Keratinocyte (primary cell): ENCODE data around the gene EPHB2.
A peak's percentile ranks its signal among the peaks of the same experiment; 100 is the strongest.

Experiments used
- EZH2 ChIP-seq: IDR thresholded peaks from one replicate; pipeline ENCODE4 v1.6.1; 2012; ENCODE audit warnings: inconsistent platforms, mild to moderate bottlenecking, low read length, moderate library complexity
- TF ChIP-seq, protein P1 (sequence below), 3 experiments: IDR thresholded peaks in 1 of 3; conservative IDR thresholded peaks in 1 of 3; optimal IDR thresholded peaks in 1 of 3; 2 replicates in 2 of 3; 3 replicates in 1 of 3; pipeline versions ENCODE3 to v1.5.1; 2011; ENCODE audit warnings: low read length in 3 of 3, mild to moderate bottlenecking in 3 of 3, moderate library complexity in 2 of 3, control low read depth in 1 of 3, inconsistent platforms in 1 of 3; ENCODE audit not compliant: insufficient read depth in 2 of 3; ENCODE audit errors: extremely low read depth in 1 of 3

DNA sequence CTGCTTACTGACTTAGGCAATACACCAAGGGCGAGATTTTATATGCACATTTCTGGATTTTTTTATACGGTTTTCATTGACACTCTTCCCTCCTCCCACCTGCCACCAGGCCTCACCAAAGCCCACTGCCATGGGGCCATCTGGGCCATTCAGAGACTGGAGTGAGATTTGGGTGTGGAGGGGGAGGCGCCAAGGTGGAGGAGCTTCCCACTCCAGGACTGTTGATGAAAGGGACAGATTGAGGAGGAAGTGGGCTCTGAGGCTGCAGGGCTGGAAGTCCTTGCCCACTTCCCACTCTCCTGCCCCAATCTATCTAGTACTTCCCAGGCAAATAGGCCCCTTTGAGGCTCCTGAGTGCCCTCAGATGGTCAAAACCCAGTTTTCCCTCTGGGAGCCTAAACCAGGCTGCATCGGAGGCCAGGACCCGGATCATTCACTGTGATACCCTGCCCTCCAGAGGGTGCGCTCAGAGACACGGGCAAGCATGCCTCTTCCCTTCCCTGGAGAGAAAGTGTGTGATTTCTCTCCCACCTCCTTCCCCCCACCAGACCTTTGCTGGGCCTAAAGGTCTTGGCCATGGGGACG is 204.1 kb downstream of the EPHB2 start:
- no peak for TF ChIP-seq EZH2
- TF ChIP-seq, protein P1, sequence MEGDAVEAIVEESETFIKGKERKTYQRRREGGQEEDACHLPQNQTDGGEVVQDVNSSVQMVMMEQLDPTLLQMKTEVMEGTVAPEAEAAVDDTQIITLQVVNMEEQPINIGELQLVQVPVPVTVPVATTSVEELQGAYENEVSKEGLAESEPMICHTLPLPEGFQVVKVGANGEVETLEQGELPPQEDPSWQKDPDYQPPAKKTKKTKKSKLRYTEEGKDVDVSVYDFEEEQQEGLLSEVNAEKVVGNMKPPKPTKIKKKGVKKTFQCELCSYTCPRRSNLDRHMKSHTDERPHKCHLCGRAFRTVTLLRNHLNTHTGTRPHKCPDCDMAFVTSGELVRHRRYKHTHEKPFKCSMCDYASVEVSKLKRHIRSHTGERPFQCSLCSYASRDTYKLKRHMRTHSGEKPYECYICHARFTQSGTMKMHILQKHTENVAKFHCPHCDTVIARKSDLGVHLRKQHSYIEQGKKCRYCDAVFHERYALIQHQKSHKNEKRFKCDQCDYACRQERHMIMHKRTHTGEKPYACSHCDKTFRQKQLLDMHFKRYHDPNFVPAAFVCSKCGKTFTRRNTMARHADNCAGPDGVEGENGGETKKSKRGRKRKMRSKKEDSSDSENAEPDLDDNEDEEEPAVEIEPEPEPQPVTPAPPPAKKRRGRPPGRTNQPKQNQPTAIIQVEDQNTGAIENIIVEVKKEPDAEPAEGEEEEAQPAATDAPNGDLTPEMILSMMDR (optimal IDR thresholded peaks at IDR 0.05 in 1 of 3, IDR thresholded peaks at IDR 0.05 in 1 of 3, conservative IDR thresholded peaks at IDR 0.05 in 1 of 3; ENCODE audit: extremely low read depth in 1 of 3, insufficient read depth in 2 of 3, low read length in 3 of 3), result peak in 1 of 3 experiments; percentile 5
